ENCODE data around the gene MAS1.
"Not testable (repeated sequence)": the region's sequence is repeated elsewhere in the genome, so short reads cannot be mapped to it uniquely, and the experiment has no call there.

The MAS1 gene

DNA sequence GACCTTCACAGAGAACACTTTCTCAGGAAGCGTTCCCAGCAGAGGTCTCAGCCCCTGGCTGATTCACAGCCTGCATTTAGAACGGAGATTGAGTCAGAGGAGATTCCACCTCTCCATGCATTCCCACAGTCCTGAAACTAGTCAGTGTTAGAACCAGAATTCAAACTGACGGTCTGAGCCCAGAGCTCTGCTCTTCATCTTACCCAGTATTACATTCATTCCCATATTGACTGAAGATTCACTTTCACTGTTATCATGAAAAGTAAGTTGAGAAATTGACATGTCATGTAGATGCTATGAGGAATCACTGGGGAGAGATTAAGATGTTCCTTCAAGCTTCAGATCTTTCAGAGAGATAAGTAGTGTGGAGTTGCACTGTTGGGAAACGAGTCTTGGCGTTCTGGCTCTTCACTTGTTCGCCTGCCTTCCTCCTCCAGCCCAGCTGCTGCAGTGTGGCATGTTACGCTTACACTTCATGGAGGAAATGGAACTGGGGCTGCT lies 28.3 kb downstream of the MAS1 start:
- no peak for DNase-seq

DNA sequence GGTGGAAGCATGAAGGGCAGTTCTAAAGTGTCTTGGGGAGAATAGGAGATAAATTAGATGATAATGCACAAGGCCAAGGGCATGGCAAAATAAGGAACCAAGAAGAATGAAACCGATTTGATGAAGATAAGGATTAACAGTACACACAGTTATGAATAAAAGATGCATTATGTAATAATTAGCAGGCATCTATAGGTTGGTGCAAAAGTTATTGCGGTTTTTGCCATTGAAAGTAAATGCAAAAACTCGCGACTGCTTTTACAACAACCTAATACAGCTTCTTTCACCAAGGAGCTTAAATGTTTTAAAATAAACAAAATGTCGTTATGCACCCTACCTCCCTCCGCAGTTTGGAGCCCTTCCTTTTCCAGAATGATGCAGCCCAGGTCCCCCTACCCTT lies 29.0 kb downstream of the MAS1 start:
- DNase-seq, result no peak

DNA sequence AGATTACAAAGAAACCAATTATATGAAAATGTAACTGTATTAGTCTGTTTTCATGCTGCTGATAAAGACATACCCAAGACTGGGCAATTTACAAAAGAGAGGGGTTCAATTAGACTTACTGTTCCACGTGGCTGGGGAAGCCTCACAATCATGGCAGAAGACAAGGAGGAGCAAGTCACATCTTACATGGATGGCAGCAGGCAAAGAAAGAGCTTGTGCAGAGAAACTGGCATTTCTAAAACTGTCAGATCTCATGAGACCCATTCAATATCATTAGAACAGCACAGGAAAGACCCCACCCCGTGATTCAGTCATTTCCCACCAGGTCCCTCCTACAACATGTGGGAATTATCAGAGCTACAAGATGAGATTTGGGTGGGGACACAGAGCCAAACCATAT lies 33.4 kb downstream of the MAS1 start:
- not testable (repeated sequence) for DNase-seq

DNA sequence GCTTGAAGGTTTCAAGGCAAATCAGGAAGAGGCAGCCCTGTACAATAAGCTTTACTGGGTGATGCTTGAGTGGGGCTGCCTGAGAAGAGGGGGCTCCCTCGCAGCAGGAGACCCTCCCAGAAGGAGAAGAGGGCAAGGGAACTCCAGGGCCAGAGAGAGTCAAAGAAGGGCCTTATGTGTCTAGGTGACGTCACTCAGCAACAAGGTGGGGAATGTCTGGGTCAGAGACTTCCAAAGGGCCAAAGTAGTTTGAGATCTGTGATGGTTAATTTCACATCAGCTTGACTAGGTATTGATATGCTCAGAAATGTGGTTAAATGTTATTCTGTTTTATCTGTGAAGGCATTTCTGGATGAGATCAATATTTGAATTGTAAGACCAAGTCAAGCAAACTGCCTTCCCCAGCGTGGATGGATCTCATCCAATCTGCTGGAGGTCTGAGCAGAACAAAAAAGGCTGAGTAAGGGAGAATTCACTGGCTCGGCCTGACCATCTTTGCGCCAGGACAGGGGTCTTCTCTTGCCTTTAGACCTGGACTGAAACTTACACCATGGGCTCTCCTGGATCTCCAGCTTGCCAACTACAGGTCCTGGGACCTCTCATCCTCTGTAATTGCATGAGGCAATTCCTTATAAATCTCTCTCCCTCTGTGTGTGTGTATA lies 35.9 kb downstream of the MAS1 start:
- DNase-seq, result no peak

DNA sequence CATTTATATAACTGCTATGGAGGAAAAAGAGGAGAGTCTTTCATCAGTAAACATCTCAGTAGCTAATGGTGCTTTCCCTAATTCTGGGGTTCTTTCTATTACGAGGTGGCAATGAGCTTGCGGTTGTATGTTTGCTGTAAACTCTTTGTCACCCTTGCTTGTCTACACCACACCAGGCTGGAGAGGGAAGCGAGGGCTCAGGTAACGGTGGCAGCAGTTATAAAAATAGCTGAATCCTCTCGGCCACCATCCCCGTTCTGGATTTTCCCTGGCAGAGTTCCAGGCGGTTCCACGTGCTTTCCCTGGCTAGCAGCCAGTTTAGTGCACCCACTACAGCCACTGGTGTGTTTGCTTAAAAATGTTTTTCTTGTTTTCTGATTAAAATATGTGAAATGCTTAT lies 39.0 kb downstream of the MAS1 start:
- no peak for DNase-seq

DNA sequence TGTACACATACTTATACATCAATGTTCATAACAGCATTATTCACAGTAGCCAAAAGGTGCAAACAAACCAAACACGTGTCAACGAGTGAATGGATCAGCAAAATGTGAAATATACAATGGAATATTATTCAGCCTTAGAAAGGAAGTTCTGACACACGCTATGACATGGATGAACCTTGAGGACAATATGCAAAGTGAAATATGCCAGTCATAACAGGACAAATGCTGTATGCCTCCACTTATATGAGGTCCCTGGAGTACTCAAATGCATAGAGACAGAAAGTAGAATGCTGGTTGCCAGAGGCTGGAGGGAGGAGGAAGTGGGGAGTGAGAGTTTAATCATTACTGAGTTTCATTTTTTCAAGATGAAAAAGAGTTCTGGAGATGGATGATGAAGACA lies 40.3 kb downstream of the MAS1 start:
- DNase-seq, result no peak

DNA sequence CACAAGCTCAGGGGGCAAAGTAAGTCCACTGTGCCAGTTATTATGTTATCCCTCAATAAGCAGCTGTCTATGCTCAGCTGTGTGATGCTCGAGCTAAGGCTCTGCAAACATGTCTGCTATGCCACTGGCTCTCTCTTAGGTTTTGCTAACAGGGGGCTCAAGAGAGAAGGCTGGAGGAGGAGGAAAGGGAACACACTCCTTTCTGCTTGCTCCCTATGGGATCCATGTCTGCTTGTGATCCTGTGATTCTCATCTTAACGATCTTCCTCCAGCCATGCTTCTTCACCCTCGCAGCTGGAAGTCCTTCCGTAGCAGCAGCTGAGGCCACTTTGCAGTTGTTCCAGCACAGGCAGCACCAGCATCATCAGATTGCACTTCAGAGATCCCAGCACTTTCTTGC lies 41.1 kb downstream of the MAS1 start:
- DNase-seq, result no peak

DNA sequence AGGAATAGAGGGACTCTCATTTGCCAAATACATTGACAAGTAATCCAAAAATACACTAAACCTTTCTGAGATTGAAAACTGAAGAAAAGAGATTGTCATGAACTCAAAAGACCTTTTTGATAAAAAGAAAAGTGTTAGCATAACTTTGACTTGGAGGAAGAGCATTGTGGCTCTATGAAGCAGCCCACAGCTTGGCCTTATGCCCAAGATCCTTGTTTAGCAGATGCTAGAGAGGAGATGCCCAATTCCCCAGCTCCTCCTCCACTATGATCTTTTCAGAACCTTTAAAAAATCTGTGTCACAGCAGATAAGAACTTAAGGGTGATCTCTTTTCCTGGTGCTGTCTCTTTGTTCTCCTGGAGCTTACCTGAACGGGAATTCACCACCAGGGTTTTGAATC lies 42.3 kb downstream of the MAS1 start:
- DNase-seq, result no peak

DNA sequence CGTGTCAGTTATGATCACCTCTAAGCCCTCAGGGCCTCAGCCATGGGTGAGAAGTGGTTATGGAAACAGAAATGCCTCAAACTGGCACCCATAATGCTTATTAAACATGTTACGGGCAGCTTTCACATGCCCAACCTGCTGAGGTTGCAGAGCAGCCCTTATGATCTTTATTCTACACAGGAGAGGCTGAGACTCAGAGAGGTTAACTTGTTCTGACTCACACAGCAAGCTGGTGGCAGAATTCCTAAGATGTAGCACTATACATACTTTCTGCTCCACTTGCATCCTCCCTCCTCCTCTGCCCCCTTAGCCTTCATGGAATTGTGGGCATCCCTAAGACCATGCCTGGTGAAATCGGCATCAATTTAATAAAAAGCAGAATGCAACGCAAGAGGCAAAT lies 43.4 kb downstream of the MAS1 start:
- no peak for DNase-seq

DNA sequence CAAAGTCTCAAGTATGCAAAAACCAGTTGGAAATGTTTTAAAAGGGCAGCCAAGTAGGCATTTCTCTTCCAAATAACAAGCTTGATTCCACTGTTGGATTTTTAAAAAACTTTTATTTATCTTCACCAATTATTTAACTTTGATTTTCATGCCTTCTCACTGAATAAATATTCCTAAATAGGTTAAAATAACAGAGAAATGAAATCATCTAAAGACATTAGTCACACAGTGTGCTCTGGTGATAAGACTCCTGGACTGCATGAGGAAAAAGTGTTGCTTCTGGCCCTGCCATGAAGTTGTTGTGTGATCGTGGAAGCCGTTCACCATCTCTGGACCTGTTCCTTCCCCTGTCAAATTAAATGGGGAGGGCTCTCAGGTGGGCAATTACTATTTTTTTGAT lies 44.3 kb downstream of the MAS1 start:
- DNase-seq, result no peak

DNA sequence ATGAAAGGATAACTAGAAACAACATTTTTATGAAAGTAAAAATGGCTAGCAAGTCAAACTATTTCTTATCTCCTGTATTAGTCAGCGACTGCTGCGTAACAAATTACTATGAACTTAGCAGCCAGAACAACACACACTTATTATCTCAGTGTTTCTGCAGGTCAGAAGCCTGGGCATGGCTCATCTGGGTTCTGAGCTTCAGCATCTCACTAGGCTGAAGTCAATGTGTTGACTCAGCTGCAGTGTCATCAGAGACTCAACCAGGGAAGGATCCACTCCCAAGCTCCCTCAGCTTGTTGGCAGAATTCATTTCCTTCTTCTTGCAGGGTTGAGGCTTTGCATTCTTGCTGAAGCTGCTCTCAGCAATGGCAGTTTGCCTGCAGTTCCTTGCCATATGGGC lies 44.8 kb downstream of the MAS1 start:
- no peak for DNase-seq

DNA sequence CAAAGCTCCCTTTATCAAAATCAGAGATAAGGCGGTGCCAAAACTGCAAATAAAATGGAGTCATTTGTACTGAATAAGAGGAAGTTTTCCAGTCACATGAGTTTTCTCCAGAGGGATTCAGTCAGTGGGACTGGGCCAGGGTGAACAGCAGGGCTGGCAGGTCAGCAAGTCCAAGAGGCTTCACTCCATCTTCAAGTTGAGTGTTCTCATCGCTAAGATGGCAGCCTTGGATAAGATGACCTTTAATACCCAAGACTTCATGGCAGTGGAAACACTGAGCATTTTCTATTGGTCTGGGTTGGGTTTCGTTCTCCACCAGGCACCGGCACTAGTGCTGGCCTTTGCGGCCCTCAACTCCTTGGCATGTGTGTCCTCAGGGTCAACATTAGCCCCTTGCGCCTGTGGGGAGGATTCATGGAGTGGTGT lies 48.8 kb downstream of the MAS1 start:
- DNase-seq, result no peak

All from NCI-H524 treated with DMSO at 0.1 percent for 48 hours (cell line).